ENCODE results near the gene ABHD16B.
"Not testable (repeated sequence)": the region's sequence is repeated elsewhere in the genome, so short reads cannot be mapped to it uniquely, and the experiment has no call there.

ABHD16B gene

DNA sequence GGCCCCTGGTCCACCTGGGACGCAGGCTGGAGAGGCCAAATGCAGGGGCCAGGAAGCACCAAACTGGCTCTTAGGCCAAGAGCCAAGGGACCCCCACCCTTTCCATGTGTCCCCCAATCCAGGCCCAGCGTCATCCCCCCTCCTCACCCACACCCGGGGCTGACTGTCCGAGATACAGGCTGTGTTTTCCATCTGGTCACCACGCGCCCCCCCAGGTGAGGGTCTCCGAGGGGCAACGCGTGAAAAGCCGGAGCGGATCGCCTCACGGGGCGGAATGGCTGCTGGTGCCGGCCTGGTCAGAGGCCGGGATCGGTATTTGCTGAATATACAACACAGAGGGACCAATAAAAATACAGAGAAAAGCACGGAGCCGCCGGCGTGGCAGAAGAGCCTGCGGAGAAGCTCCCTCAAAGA lies 5.2 kb upstream of the ABHD16B start:
- DNase-seq, result no peak

DNA sequence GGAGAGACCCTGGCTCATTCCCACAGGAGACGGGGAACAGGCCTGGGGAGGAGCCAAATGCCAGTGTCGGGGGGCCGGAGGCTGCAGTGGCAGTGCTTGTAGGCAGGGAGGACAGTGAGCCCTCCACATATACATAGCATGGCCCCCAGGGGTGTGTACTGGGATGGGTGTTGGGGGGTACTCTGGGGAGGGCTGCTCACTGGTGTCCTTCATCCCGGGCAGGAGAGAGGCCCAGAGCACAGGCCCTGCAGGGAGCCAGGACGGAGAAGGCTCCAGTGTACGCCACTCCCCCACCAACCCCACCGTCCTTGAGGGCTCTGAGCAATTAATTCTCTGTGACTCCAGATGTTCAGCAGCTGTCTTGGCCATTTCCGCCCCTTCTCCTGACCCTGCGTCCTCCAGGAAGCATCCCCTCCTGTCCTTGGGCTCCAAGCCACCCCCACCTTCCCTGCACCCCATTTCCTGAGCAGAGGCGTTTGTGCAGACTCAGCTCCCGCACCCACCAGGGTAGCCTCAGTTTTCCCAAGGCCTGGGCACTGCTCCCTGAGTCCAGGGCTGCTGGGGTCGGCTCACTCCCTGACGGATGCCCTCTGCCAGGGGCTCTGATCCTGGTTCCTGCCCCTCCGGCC lies 3.4 kb upstream of the ABHD16B start:
- no peak for DNase-seq

DNA sequence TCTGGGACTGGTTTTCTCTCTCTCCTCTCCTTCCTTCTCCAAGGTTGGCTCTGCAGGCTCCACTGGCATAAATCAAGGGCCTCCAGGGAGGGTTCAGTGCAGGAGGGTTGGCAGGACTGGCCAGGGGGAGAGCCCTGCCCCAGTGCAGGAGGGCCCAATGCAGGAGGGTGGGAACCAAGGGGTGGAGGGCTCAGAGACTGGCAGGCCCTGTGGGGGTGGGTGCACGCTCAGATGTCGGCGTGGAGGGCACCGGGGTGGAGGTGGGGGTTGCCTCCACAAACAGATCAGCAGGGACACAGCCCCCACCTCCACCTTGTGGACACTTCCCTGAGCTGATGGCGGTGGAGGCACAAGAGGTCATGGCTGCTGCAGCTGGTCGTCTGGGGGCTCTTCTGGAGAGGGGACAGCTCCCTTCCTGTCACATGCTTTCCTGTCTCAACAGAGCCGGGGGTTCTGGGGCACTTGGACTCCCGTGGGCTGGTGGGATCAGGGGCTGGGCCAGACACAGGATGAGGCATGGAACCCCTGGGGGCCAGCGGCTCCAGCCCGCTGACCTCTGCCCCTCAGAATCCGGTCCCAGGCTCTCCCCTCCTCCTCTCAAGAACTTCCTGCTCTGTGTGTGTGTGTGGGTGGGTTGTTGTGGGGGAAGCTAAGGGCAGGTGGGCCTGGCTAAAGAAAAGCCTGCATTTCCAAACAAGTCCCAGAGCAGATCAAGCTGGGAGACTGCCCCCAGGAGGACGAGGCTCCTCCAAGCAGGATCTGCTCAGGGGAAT lies 2.7 kb upstream of the ABHD16B start:
- DNase-seq, result no peak

DNA sequence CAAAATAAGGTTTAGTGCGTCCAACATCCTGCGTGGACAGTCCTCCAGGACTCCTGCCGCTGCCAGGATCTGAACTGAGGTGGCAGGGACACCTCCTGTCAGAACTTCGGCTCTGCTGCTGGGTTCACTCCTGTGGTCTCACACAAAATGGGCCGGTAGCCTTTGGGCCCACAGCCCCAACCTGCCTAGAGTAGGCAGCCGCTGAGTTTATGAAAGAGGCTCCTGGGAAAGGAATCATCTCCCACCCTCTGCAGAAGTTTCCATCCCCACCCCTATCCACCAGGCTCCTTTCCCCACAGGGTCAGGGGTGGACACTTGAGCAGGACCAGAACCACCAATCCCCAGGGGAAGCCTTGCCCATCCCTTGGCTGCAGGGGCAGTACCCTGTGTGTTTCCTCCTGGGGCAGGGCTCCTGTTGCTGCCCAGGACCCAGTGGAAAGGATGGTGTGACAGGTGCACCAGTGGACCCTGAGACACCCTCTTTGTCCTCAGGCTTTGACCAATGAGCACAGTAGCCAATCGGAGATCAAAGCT lies 2.1 kb upstream of the ABHD16B start:
- no peak for DNase-seq

DNA sequence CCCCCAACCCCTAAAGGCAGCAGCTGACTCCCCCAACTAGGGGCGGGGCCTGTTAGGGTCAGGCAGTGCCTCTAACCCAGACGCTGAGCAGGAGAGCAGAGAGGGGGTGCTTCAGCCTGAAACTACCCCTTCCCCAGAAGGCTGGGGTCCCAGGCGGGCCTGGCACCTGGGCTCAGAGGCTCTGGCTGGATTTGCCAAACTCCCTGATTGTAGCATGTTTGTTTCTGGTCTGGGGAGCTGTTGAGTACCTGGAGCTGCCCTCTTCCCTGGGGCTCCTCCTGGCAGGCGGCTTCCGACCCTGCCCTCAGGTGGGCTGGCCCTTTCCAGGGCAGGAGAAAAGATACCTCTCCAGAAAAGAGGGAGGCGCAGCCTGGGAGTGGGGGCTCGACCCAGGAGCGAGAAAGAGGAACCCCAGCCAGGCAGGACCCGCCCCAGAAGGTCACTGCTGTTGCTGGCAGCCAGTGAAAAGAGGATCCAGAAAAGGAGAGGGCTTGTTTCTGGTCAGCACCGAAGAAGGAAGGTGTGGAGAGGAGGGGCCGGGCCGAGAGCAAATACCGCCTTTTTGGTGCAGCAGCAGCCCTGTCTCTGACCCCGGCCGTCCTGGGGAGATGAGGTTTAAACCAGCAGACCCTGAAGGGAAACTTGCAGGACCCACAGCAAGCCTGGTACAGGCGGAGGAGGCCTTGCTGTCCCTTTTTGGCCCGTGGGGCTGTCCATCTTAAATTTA lies 810 bp upstream of the ABHD16B start:
- DNase-seq, result no peak

DNA sequence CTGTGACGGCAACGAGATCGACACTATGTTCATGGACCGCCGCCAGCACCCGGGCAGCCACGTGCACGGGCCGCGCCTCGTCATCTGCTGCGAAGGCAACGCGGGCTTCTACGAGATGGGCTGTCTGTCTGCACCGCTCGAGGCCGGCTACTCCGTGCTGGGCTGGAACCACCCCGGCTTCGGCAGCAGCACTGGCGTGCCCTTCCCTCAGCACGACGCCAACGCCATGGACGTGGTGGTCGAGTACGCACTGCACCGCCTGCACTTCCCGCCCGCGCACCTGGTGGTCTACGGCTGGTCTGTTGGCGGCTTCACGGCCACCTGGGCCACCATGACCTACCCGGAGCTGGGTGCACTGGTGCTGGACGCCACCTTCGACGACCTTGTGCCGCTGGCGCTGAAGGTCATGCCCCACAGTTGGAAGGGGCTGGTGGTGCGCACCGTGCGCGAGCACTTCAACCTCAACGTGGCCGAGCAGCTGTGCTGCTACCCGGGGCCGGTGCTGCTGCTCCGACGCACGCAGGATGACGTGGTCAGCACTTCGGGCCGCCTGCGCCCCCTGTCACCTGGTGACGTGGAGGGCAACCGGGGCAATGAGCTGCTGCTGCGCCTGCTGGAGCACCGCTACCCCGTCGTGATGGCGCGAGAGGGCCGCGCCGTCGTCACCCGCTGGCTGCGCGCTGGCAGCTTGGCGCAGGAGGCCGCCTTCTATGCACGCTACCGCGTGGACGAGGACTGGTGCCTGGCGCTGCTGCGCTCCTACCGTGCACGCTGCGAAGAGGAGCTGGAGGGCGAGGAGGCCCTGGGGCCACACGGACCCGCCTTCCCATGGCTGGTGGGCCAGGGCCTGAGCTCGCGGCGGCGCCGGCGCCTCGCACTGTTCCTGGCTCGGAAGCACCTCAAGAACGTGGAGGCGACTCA lies 943 bp downstream of the ABHD16B start:
- no peak for DNase-seq

DNA sequence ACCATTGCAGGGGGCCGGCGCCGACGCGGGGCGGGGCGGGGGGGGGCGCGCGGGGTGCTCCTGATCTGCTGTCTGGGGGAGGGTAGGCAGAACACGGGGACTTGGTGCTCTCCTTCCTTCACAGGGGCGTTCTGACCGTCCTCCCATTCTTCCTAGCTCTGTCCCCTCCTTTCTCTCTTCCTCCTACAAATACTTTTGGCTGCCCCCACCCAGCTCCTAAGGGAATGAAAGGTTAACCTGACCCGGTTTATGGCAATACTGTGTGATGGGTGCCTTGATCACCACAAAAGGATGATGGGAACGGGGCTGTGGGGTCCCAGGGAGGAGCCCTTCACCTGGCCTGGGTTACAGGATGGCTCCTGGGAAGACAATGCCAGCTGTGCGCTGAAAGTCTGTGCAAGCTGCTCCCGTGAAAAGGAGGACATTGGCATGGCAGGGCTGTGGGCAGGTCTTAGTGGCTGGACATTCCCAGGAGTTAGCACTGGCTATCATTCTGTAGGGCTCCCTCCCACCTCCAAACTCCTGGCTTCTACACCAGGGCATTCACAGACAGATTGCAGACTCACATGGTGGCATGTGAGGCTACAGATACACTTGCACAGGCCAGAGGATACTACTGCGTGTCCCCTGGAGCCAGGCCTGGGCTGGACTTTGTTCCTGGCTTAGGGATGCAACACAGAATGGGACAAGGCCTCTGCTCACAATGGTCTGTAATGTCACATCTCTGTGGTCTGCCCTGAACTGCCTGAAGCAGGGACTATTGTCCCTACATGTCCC lies 1.9 kb downstream of the ABHD16B start:
- no peak for DNase-seq

DNA sequence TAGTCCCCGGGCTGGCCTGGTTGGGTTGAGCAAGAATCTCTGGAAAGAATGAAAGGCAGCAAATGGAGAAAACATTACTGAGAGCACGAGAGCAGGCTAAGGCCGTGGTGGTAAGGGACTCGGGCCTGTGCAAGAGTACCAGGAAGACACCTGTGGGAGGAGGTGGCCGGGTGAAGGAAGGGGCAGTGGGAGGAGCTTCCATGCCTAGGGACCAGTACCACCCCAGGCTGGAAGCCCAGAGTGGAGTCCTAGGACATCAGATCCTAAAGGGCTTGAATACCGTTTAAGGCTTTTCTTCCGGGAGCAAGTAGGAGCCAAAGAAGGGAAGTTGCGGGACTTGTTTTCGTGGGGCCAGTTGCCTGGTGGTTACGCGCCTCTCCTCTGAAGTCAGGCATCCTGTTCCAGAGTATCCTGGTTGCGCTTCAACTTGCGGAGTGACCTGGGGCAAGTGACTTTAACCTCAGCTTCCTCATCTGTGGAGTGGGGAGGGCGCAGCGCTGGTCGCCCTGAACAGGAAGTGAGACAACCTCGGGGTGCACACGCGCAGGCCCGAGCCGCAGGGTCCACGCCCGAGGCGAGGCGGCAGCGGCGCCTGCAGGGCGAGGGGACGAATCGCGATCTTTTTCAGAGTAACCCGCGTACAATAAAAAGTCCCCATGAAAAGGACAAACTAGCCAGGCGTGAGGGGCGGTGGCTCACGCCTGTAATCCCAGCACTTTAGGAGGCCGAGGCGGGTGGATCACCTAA lies 2.7 kb downstream of the ABHD16B start:
- DNase-seq, result peak; percentile 66

DNA sequence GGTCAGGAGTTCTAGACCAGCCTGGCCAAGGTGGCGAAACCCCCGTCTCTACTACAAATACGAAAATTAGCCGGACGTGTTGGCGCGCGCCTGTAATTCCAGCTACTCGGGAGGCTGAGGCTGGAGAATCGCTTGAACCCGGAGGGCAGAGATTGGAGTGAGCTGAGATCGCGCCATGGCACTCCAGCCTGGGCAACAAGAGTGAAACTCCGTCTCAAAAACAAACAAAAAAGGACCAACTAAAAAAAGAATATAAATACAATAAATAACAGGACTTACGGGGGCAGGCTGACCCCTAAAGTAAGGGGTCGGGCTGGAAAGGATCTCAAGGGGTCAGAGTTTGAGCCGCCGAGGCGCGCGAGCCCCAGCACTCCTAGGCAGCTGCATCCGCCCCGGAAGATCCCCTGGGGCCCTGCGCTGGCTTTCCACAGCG lies 3.3 kb downstream of the ABHD16B start:
- DNase-seq, result no peak

DNA sequence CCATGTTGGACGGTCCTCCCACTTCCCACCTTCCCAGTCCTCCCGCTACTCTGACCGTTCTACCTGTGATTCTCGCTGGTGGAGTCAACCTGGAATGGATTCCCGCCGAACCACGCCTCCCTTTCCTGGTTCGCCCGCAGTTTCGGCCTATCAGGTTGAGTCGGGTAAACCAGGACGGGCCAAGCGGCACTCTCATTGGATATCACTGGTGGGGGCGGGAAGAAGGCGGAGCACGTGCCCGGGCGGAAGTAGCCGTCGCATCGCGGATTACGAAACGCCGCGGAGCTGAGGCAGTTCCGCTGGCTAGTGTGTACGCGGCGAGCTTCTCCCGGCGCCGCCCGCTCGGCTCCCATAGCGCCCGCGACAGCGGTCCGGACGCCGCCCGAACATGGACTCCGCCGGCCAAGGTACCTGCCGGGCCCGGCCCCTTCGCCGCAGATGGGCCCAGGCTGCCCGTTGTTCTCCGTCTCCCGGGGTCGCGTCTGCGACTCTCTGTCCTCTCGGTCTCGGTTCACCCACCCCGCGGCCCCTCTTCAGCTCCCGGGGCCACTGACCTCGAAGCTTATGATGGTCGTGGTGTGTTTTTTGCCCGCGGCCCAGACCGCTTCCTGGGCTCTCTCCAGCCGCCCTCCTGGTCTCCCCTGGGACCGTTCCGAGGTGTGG lies 3.8 kb downstream of the ABHD16B start, which contains the start of gene TPD52L2:
Gene TPD52L2, plus strand, starts transcription at position 293 of the 663 bp plus-strand sequence. Its CDS starts 96 bp downstream, at position 389.
- DNase-seq, result peak; percentile 98

DNA sequence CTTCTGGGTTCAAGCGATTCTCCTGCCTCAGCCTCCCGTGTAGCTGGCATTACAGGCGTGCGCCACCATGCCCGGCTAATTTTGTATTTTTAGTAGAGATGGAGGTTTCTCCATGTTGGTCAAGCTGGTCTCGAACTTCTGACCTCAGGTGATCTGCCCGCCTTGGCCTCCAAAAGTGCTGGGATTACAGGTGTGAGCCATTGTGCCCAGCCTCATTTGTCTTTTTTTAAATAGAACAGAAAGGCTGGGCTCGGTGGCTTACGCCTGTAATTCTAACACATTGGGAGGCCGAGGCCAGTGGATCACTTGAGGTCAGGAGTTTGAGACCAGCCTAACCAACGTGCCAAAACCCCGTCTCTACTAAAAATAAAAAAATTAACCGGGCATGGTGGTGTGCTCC lies 5.7 kb downstream of the ABHD16B start:
- not testable (repeated sequence) for DNase-seq

DNA sequence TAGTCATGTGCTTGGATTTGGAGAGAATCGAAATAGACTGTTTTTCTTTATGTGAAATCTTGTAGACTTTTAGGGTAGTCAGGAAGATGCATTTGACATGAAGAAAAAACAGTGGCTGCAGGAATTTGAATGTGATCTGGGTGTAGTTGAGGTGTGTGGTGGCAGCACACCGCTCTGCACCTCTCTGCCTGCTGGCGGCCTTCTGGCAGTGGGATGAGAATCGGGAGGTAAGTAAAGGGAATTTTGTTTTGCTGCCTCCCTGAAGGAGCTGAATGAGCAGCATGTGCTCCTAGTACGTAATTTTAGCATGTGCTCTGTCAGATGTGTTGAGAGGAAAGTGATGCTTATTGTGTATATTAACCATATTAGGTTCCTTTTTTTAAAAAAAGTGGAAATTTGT lies 7.0 kb downstream of the ABHD16B start:
- no peak for DNase-seq

DNA sequence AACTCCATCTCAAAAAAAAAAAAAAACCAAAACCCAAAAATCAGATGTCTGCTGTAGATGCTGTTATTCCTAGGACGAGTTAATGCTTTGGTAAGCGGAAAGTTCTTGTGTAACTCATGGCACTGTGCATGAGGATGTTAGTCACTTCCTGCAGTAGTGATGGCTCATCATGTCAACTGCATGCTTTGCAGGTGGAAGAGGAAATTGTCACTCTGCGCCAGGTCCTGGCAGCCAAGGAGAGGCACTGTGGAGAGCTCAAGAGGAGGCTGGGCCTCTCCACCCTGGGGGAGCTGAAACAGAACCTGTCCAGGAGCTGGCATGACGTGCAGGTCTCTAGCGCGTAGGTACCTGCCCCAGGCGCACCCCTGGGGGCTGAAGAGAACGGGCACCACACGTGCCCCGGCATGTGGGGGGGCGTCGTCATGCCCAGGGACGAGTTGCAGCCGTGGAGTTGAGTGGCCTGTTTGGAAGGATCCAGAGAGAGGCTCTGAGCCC lies 12.2 kb downstream of the ABHD16B start:
- no peak for DNase-seq

DNA sequence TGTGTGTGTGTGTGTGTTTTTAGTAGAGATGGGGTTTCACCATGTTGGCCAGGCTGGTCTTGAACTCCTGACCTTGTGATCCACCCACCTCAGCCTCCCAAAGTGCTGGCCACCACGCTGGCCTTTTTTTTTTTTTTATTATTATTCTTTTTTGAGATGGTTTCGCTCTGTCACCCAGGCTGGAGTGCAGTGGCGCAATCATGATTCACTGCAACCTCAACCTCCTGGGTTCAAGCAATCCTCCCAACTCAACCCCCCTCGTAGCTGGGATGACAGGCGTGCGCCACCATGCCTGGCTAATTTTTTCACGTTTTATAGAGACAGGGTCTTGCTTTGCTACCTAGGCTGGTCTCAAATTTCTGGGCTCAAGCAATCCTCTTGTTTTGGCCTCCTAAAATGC lies 12.9 kb downstream of the ABHD16B start:
- not testable (repeated sequence) for DNase-seq

DNA sequence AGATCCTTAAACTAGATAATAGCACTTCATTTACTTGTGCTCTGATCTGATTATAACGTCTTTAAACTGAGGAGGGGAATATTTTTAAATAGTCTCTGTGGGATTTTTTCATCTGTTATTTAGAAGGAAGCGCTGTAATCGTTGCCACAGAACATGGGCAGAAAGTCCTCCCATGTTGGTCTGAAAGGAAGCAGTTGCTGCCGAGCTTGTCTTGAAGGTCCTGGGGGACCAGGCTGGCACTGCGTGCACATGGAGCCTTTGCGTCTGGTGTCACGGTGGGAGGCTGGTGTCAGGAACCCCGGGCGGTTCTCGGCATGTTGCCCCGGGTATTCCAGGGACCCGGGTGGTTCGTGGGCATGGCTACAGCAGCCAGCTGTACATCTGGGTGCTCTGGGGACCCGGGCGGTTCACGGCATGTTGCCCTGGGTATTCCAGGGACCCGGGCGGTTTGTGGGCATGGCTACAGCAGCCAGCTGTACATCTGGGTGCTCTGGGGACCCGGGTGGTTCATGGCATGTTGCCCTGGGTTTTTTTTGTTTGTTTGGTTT lies 15.3 kb downstream of the ABHD16B start:
- DNase-seq, result no peak

DNA sequence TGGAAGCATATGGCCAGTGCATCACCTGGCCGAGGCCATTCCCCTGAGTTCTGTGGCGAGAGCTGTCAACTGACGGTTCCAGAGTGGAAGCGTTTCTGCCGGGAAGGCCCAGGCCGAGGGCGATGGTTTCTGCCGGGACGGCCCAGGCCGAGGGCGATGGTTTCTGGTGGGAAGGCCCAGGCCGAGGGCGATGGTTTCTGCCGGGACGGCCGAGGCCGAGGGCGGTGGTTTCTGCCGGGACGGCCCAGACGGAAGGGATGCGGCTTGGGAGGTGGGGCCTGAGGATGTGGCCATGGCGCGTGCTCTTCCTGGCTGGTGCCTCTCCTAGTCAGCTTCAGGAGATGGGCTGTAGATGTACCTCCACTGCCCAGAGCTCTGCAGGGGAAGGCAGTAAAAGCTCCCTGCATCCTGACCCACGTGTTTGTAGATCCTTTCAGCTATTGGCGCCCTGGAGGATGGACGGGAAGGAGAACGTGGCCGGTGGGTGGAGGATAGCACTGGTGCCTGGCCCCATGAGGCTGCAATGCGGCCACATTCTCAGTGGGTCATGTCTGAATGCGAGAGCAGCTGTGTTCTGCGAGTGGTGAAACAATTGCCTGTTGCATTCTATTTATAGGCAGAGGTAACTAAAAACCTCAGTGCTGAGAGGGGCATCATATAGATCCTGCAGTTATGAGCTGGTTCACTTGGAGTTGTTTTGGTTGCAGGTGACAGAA lies 16.6 kb downstream of the ABHD16B start:
- DNase-seq, result no peak

DNA sequence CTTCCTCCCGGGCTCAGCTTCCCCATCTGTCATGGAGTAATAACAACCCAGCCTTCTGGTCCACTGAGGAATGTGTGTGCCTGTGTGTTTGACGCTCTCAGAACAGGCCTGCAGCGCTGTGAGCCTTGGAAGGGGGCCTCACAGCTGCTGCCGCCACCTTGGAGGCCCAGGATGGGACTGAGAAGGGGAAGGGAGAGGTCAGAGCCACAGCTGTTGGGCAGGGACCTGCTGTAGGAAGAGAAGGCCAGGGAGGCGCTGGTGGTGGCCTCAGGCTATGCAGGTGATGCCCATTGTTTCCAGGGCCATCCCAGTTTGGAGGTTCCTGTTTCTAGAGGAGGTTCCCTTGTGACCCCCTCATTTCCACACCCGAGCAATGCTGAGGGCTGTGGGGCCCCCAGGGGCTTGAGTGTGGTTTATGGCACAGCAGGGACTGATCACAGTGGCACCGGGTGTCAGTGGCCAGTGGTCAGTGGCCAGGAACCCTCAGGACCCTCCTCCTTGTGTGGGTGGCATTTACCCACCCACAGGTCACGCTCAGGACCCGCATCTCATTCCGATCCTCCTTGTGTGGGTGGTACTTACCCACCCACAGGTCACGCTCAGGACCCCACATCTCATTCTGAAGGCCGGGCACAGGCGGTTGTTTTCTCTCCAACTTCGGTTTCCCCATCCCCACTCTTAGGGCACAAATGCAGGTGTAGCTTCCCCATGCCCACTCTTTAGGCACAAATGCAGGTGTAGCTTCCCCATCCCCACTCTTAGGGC lies 17.8 kb downstream of the ABHD16B start:
- no peak for DNase-seq

DNA sequence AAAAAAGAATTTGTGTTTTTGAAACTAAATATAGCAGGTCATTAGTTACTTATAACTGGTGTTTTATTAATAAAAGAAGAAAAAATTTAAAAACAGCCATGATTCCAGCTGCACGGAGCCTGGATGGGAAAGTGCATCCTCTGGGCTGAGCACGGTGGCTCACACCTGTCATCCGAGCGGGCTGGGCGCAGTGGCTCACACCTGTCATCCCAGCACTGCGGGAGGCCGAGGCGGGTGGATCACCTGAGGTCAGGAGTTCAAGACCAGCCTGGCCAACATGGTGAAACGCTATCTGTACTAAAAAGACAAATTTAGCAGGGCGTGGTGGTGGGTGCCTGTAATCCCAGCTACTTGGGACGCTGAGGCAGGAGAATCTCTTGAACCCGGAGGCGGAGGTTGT lies 19.6 kb downstream of the ABHD16B start:
- DNase-seq, result not testable (repeated sequence)
